Type B pancreatic cell (in vitro differentiated cells): ENCODE data around the gene GNAT1. TPM values are rescaled to one million over a fixed set of nuclear protein-coding genes. Genes with fewer than 3 reads are reported as not detected.

Experiments
- DNase-seq: peaks from one replicate; pipeline ENCODE4 v3.0.0; 2021; ENCODE audit warnings: mixed read lengths; ENCODE audit not compliant: unreplicated experiment; ENCODE audit errors: extremely low spot score
- H3K27ac Mint-ChIP-seq: 2 replicates; pipeline ENCODE4 v1.8.0; 2021; ENCODE audit warnings: mild to moderate bottlenecking, mixed read lengths
- H3K27me3 Mint-ChIP-seq: 2 replicates; pipeline ENCODE4 v1.8.0; 2021; ENCODE audit warnings: mixed read lengths
- H3K36me3 Mint-ChIP-seq: 2 replicates; pipeline ENCODE4 v1.8.0; 2021; ENCODE audit warnings: mixed read lengths
- H3K4me1 Mint-ChIP-seq: one replicate; pipeline ENCODE4 v1.8.0; 2021; ENCODE audit warnings: mixed read lengths; ENCODE audit not compliant: unreplicated experiment
- H3K4me3 Mint-ChIP-seq: 2 replicates; pipeline ENCODE4 v1.8.0; 2021; ENCODE audit warnings: mild to moderate bottlenecking, mixed read lengths
- H3K9me3 Mint-ChIP-seq: 2 replicates; pipeline ENCODE4 v1.8.0; 2021; ENCODE audit warnings: mixed read lengths
- total RNA-seq: library from RNA; stranded (reverse); gene quantifications from 2 replicates; pipeline ENCODE4 v1.2.1, GENCODE V29; 2021; ENCODE audit warnings: low replicate concordance
- TF ChIP-seq, protein P1 (sequence below): fragments of 200-600 bp; sonication (generic); conservative IDR thresholded peaks from 2 replicates; pipeline ENCODE4 v1.5.0; 2021; ENCODE audit warnings: antibody characterized with exemption, mild to moderate bottlenecking

The GNAT1 gene
- total RNA-seq, 1 donor from 2014 or later: not detected

DNA sequence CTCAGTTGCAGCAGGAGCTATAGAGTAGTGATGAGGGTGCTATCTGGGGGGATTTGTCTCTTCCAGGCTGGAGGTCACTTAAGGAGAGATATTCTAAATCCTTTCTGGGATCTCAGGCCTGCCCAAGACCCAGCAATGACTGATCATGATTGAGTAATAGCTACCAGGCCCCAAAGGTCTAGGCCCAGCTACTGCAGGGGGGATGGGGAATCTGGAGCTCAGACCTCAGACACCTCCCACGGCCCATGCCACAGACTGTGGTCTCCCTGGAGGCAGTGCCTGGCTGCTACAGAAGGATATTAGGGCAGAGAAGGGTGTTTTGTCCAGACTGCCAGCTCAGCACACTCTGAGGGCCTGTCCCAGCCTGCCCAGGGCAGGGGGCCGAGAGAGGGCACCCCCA is 20.5 kb downstream of the GNAT1 start:
- H3K27me3 Mint-ChIP-seq: peaks cover 6% of the 10 kb centered on the region
- TF ChIP-seq, protein P1, sequence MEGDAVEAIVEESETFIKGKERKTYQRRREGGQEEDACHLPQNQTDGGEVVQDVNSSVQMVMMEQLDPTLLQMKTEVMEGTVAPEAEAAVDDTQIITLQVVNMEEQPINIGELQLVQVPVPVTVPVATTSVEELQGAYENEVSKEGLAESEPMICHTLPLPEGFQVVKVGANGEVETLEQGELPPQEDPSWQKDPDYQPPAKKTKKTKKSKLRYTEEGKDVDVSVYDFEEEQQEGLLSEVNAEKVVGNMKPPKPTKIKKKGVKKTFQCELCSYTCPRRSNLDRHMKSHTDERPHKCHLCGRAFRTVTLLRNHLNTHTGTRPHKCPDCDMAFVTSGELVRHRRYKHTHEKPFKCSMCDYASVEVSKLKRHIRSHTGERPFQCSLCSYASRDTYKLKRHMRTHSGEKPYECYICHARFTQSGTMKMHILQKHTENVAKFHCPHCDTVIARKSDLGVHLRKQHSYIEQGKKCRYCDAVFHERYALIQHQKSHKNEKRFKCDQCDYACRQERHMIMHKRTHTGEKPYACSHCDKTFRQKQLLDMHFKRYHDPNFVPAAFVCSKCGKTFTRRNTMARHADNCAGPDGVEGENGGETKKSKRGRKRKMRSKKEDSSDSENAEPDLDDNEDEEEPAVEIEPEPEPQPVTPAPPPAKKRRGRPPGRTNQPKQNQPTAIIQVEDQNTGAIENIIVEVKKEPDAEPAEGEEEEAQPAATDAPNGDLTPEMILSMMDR: no peak
- H3K27ac Mint-ChIP-seq: no peak overlapping the region
- peaks cover 13% of the 10 kb centered on the region for H3K4me1 Mint-ChIP-seq
- no peaks in the 10 kb centered on the region for H3K36me3 Mint-ChIP-seq
- no peaks in the 10 kb centered on the region for H3K9me3 Mint-ChIP-seq
- H3K4me3 Mint-ChIP-seq: no peak overlapping the region
- no peak for DNase-seq

DNA sequence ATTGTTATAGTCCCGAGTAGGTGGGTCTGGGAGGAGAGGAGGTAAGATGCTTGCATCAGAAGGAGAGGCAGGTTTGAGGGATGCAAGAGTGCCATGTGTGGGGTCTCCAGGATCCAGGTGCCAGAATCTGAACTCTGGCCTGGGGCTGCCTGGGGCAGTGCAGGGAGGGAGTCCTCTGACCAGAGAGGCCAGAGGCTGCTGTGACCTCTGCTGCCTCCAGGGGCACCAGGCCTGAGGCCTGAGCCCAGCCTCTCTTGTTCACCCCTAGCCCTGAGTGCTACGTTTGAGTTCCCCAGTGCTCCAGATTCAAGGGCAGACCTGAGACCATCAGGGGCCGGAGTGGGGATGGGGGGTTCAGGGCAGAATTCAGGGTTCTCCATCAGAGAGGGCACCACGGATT is 21.1 kb downstream of the GNAT1 start:
- H3K4me1 Mint-ChIP-seq: peaks cover 13% of the 10 kb centered on the region
- no peak for DNase-seq
- peaks cover 5% of the 10 kb centered on the region for H3K27me3 Mint-ChIP-seq
- no peaks in the 10 kb centered on the region for H3K36me3 Mint-ChIP-seq
- TF ChIP-seq, protein P1: peak; percentile 52
- no peaks in the 10 kb centered on the region for H3K9me3 Mint-ChIP-seq
- H3K27ac Mint-ChIP-seq: no peak overlapping the region
- no peak overlapping the region for H3K4me3 Mint-ChIP-seq

DNA sequence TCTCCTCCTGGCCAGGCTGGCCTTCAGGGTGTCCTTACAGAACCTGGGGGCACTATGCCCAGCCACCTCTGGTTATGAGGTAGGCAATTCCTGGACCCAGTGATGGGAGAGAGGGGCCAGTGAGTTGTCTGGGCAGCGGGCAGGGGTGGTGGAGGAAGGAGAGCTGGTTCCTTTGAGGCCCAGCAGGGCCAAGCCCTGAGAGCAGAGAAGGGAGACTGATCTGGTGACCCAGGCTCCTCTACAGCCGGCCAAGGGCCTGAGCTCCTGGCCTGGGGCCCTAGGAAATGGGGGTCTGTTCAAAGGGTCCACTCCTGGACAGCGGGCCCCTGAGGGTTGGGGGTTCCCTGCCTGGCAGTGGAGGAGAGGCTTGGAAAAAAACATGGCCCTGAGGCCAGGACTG is 21.6 kb downstream of the GNAT1 start:
- Mint-ChIP-seq H3K4me3 (no peak overlapping the region), H3K9me3 (no peaks in the 10 kb centered on the region), H3K27me3 (peaks cover 5% of the 10 kb centered on the region), H3K36me3 (no peaks in the 10 kb centered on the region), H3K27ac (no peak overlapping the region), H3K4me1 (peaks cover 13% of the 10 kb centered on the region)
- TF ChIP-seq, protein P1: no peak
- no peak for DNase-seq

DNA sequence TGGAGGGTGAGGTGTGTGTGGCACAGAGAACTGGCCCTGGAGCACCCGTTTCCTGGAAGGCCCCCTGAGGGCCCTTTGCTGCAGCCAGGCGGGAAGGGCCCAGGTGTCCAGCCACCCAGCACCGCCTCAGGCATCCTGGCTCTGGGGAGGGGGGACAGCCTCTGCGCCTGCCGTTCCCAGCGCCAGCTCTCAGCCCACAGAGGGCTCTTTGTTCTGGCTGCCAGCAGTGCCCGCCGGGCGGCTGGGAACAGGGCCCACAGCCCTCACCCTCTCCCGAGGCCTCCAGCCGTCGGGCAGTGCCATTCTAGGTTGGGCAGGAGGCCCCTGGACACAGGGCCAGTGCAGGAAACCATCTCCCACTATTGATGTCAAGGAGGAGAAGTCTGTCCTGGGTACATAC is 22.0 kb downstream of the GNAT1 start:
- H3K9me3 Mint-ChIP-seq: no peaks in the 10 kb centered on the region
- peaks cover 4% of the 10 kb centered on the region for H3K27me3 Mint-ChIP-seq
- H3K4me3 Mint-ChIP-seq: no peak overlapping the region

DNA sequence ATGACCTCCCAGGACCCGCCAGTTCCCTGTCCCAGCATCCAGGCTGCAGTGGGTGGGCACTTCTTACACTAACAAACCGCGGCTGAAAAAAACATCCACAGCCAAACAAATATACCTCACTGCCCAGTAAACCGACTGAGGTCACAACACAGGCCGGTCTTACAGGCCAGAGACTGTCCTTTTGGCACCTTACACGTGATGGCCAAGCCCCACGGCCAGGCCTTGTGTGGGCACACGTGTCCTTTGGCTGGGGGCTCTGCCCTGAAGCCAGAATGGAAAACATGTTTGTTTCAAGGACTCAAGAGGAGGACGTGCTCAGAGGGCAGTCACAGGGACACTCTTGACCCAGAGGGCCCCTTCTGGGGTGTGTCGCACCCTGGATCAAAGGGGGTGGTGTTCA is 23.4 kb downstream of the GNAT1 start:
- no peaks in the 10 kb centered on the region for H3K9me3 Mint-ChIP-seq
- no peak for DNase-seq
- peaks cover 6% of the 10 kb centered on the region for H3K4me1 Mint-ChIP-seq
- no peak overlapping the region for H3K4me3 Mint-ChIP-seq
- TF ChIP-seq, protein P1: no peak
- H3K27me3 Mint-ChIP-seq: no peaks in the 10 kb centered on the region
- no peaks in the 10 kb centered on the region for H3K36me3 Mint-ChIP-seq
- no peak overlapping the region for H3K27ac Mint-ChIP-seq

More for the DNA sequence above, 22.0 kb downstream of the GNAT1 start:
- Mint-ChIP-seq H3K4me1 (peaks cover 12% of the 10 kb centered on the region), H3K27ac (no peak overlapping the region), H3K36me3 (no peaks in the 10 kb centered on the region)
- no peak for DNase-seq
- TF ChIP-seq, protein P1: no peak

DNA sequence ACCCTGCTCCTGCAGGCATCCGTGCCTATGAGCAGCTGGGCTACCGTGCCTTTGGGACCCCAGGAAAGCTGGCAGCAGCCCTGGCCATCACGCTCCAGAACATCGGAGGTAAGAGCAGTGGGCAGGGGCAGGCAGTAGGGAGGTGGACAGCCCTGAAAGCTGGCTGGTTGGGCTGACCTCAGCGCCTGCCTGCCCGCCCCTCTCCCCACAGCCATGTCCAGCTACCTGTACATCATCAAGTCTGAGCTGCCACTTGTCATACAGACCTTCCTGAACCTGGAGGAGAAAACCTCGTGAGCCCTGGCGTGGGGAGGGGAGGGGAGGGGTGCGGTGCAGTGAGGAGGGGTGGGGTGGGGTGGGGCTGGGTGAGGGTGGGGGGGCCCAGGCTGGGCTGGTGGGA is 24.1 kb downstream of the GNAT1 start:
- TF ChIP-seq, protein P1: no peak
- peaks cover 6% of the 10 kb centered on the region for H3K4me1 Mint-ChIP-seq
- H3K9me3 Mint-ChIP-seq: no peaks in the 10 kb centered on the region
- H3K27ac Mint-ChIP-seq: no peak overlapping the region
- H3K36me3 Mint-ChIP-seq: no peaks in the 10 kb centered on the region
- H3K27me3 Mint-ChIP-seq: no peaks in the 10 kb centered on the region
- H3K4me3 Mint-ChIP-seq: no peak overlapping the region
- no peak for DNase-seq
